ENCODE results near the gene CCL20.

DNA sequence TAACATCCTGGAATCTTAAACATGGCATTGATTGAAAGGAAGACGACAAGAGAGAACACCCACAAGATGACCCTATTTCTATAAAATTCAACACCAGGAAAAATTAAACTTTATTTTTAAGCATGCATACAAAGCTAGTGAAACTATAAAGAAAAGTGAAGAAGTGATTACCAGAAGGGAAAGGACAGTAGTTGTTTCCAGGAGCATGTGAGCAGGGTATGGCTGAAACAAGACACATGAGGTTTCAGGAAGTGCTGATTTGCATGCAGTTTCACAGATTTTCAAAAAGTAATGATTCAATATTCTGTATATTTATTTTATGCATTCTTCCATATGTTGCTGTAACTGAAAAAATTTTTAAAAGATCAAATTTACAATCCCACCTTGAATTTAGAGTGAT, 33.2 kb downstream of the CCL20 start:
- TF ChIP-seq NRF1 (IDR thresholded peaks at IDR 0.05; ENCODE audit: low read depth, low read length) (no peak), CTCF (IDR thresholded peaks at IDR 0.05) (no peak), JUND (IDR thresholded peaks at IDR 0.05) (no peak), RAD21 (IDR thresholded peaks at IDR 0.05; ENCODE audit: low read length) (no peak), EP300 (IDR thresholded peaks at IDR 0.05; ENCODE audit: borderline replicate concordance in 1 of 2, low read depth in 1 of 2, low read length in 1 of 2) (no peak), GABPA (IDR thresholded peaks at IDR 0.05; ENCODE audit: low read depth) (no peak), TAF1 (IDR thresholded peaks at IDR 0.05; ENCODE audit: borderline replicate concordance, low read depth, low read length) (no peak), RFX5 (IDR thresholded peaks at IDR 0.05; ENCODE audit: low read length) (no peak), POLR2AphosphoS5 (IDR thresholded peaks at IDR 0.05; ENCODE audit: low read depth, low read length) (no peak), RCOR1 (IDR thresholded peaks at IDR 0.05; ENCODE audit: low read length) (no peak), SMC3 (IDR thresholded peaks at IDR 0.05; ENCODE audit: low read depth, low read length) (no peak)
- TF ChIP-seq, protein P1, sequence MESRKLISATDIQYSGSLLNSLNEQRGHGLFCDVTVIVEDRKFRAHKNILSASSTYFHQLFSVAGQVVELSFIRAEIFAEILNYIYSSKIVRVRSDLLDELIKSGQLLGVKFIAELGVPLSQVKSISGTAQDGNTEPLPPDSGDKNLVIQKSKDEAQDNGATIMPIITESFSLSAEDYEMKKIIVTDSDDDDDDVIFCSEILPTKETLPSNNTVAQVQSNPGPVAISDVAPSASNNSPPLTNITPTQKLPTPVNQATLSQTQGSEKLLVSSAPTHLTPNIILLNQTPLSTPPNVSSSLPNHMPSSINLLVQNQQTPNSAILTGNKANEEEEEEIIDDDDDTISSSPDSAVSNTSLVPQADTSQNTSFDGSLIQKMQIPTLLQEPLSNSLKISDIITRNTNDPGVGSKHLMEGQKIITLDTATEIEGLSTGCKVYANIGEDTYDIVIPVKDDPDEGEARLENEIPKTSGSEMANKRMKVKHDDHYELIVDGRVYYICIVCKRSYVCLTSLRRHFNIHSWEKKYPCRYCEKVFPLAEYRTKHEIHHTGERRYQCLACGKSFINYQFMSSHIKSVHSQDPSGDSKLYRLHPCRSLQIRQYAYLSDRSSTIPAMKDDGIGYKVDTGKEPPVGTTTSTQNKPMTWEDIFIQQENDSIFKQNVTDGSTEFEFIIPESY (IDR thresholded peaks at IDR 0.05; ENCODE audit: borderline replicate concordance, low read depth) = no peak
- TF ChIP-seq, protein P2, sequence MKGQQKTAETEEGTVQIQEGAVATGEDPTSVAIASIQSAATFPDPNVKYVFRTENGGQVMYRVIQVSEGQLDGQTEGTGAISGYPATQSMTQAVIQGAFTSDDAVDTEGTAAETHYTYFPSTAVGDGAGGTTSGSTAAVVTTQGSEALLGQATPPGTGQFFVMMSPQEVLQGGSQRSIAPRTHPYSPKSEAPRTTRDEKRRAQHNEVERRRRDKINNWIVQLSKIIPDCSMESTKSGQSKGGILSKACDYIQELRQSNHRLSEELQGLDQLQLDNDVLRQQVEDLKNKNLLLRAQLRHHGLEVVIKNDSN (IDR thresholded peaks at IDR 0.05; ENCODE audit: borderline replicate concordance, low read depth) = no peak

Measured in SK-N-SH (cell line).